NT2/D1 (cell line): ENCODE data around the gene CARHSP1.

Experiments
- SUZ12 ChIP-seq: IDR thresholded peaks from 2 replicates; pipeline ENCODE4 v1.6.1; 2011; ENCODE audit not compliant: insufficient read length, insufficient read depth; ENCODE audit errors: extremely low read depth
- YY1 ChIP-seq: IDR thresholded peaks from 2 replicates; pipeline ENCODE4 v1.6.1; 2011; ENCODE audit not compliant: insufficient read length, insufficient read depth
- ZNF274 ChIP-seq: IDR thresholded peaks from 2 replicates; pipeline ENCODE4 v1.6.1; 2011; ENCODE audit warnings: mild to moderate bottlenecking, low read depth, low read length

- TF ChIP-seq SUZ12 (no peak), YY1 (no peak), ZNF274 (no peak)
Observed at GRCh38 chr16:8861563-8862308, 7.1 kb downstream of the CARHSP1 start.
